ENCODE measurements around the gene MAN2B1. TPM values are rescaled to one million over a fixed set of nuclear protein-coding genes. Genes with fewer than 3 reads are reported as not detected.
A peak's percentile ranks its signal among the peaks of the same experiment; 100 is the strongest.

Gene MAN2B1
- total and polyA plus RNA-seq, 2 experiments from 2014 or later = 22.1 to 47.5 TPM

DNA sequence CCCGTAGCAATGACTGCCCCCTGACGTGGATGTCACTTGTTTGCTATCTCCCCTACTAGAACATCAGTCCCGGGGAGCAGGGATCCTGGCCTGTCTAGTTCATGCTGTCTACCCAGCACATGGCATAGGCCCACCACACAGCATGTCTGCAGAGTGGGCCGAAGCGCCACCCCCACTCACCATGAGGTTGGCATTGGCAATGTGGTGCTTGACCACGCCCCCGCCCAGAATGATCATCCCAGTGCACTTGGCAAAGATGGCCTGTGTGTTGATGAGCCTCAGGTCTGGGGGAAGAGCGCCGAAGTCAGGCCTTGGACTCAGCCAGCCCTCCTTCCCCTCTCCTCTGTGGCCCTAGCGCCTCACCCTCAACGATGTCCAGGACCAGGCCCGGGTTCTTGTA lies 10.4 kb upstream of the MAN2B1 start:
- Histone ChIP-seq H3K4me3 (no peak overlapping the region), H3K4me1 (ENCODE audit: low read depth) (no peaks in the 10 kb centered on the region), H3K27ac (no peak overlapping the region), H3K36me3 (peaks cover 27% of the 10 kb centered on the region), H3K9me3 (ENCODE audit: low read depth) (no peaks in the 10 kb centered on the region), H3K27me3 (no peaks in the 10 kb centered on the region)
- DNase-seq (ENCODE audit: low read depth in 1 of 2, low spot score in 1 of 2) = no peak
- no peak for TF ChIP-seq CTCF (IDR thresholded peaks at IDR 0.05; ENCODE audit: low read depth, low read length)

DNA sequence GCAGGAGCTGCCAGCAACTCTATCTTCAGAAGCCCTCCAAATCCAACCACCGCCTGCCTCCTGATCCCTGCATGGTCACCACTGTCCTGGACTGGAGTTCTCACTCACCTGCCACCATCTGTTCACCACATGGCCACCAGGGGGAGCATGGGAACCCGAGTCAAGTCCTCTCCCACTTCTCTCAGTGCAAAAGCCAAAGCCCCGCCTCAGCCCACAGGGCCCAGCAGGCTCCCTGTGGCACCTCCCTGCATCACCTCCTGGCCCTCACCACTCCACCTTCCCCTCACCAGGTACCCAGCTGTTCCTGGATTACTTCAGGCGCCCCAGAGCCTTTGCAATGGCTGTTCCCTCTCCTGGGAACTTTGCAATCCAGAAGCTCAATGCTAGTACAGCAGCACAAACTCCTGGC lies 9.8 kb upstream of the MAN2B1 start:
- Histone ChIP-seq H3K4me3 (no peak overlapping the region), H3K27me3 (no peaks in the 10 kb centered on the region), H3K36me3 (peaks cover 27% of the 10 kb centered on the region), H3K4me1 (ENCODE audit: low read depth) (no peaks in the 10 kb centered on the region), H3K9me3 (ENCODE audit: low read depth) (no peaks in the 10 kb centered on the region), H3K27ac (no peak overlapping the region)
- DNase-seq (ENCODE audit: low read depth in 1 of 2, low spot score in 1 of 2) = peak; percentile 83 to 85
- TF ChIP-seq CTCF (IDR thresholded peaks at IDR 0.05; ENCODE audit: low read depth, low read length) = peak; percentile 92

DNA sequence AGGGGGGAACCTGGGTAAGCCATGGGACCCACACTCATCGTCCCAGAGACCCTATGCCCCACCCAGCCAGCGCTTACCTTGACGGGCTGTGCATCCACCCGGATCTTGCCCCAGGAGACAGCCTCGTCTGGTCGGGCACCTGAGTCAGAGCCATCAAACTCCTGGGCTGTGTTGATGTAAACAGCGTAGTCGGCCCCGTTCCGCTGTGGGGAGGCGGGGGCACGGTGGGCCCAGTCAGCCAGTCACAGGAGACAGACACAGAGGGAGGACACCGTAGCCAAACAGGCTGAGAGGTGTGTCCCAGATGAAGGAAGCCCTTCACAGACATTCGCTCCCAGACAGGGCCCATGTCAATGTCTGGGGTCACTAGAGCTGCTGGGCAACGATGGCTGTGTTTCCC lies 9.4 kb upstream of the MAN2B1 start:
- Histone ChIP-seq H3K27me3 (no peaks in the 10 kb centered on the region), H3K4me3 (no peak overlapping the region), H3K9me3 (ENCODE audit: low read depth) (no peaks in the 10 kb centered on the region), H3K4me1 (ENCODE audit: low read depth) (no peaks in the 10 kb centered on the region), H3K36me3 (peaks cover 27% of the 10 kb centered on the region), H3K27ac (no peak overlapping the region)
- TF ChIP-seq CTCF (IDR thresholded peaks at IDR 0.05; ENCODE audit: low read depth, low read length) = no peak
- no peak for DNase-seq (ENCODE audit: low read depth in 1 of 2, low spot score in 1 of 2)

- Histone ChIP-seq H3K4me1 (ENCODE audit: low read depth) (peaks cover 4% of the 10 kb centered on the region), H3K4me3 (no peak overlapping the region), H3K27ac (no peak overlapping the region), H3K27me3 (no peaks in the 10 kb centered on the region), H3K9me3 (ENCODE audit: low read depth) (no peaks in the 10 kb centered on the region), H3K36me3 (peaks cover 27% of the 10 kb centered on the region)
- TF ChIP-seq CTCF (IDR thresholded peaks at IDR 0.05; ENCODE audit: low read depth, low read length) = no peak
- DNase-seq (ENCODE audit: low read depth in 1 of 2, low spot score in 1 of 2) = no peak
Measured at GRCh38 chr19:12675399-12675798, 8.9 kb upstream of the MAN2B1 start.

GRCh38 chr19:12672744-12673143 lies 6.2 kb upstream of the MAN2B1 start:
- H3K27ac ChIP-seq = no peak overlapping the region
- no peak overlapping the region for H3K4me3 ChIP-seq
- H3K36me3 ChIP-seq = peaks cover 13% of the 10 kb centered on the region
- H3K4me1 ChIP-seq (ENCODE audit: low read depth) = peaks cover 11% of the 10 kb centered on the region
- no peak for TF ChIP-seq CTCF (IDR thresholded peaks at IDR 0.05; ENCODE audit: low read depth, low read length)
- DNase-seq (ENCODE audit: low read depth in 1 of 2, low spot score in 1 of 2) = no peak
- H3K9me3 ChIP-seq (ENCODE audit: low read depth) = no peaks in the 10 kb centered on the region
- no peaks in the 10 kb centered on the region for H3K27me3 ChIP-seq

Measured in cardiac muscle cell (in vitro differentiated cells and primary cell).